SK-N-SH treated with all-trans-retinoic acid at 6 μM for 48 hours (cell line): ENCODE measurements around the gene UBXN4.

ENCODE experiments used
- ATAC-seq: fragments of 200-7000 bp; cut with Tn5 transposase; 3 replicates; pipeline ENCODE4 v1.9.1; 2020; ENCODE audit warnings: mild to moderate bottlenecking, moderate library complexity
- ARNTL ChIP-seq: fragments of 450-650 bp; formaldehyde crosslinking; IDR thresholded peaks from 2 replicates; pipeline ENCODE4 v1.5.0; 2020; ENCODE audit warnings: low read depth, mild to moderate bottlenecking, moderate library complexity, borderline replicate concordance
- BACH2 ChIP-seq: fragments of 250-450 bp; sonication (Bioruptor Pico); IDR thresholded peaks from 2 replicates; pipeline ENCODE4 v1.9.0; 2021; ENCODE audit warnings: mild to moderate bottlenecking, borderline replicate concordance
- CREB5 ChIP-seq: fragments of 250-450 bp; sonication (Bioruptor Pico); IDR thresholded peaks from 2 replicates; pipeline ENCODE4 v1.5.1; 2020; ENCODE audit warnings: low read depth, mild to moderate bottlenecking, moderate library complexity
- CSRNP3 ChIP-seq: fragments of 250-450 bp; sonication (Bioruptor Pico); IDR thresholded peaks from 2 replicates; pipeline ENCODE4 v1.5.1; 2021; ENCODE audit warnings: mild to moderate bottlenecking, moderate library complexity
- GLIS3 ChIP-seq: fragments of 250-450 bp; sonication (Bioruptor Pico); IDR thresholded peaks from 2 replicates; pipeline ENCODE4 v1.5.0; 2020; ENCODE audit warnings: mild to moderate bottlenecking, moderate library complexity
- OSR1 ChIP-seq: fragments of 250-450 bp; sonication (Bioruptor Pico); IDR thresholded peaks from 2 replicates; pipeline ENCODE4 v1.8.0; 2022; ENCODE audit warnings: moderate library complexity, mild to moderate bottlenecking, inconsistent platforms
- PATZ1 ChIP-seq: fragments of 250-450 bp; sonication (Bioruptor Pico); IDR thresholded peaks from 2 replicates; pipeline ENCODE4 v1.8.0; 2020; ENCODE audit warnings: mild to moderate bottlenecking, moderate library complexity, borderline replicate concordance
- POU6F1 ChIP-seq: fragments of 250-450 bp; sonication (Bioruptor Pico); IDR thresholded peaks from 2 replicates; pipeline ENCODE4 v1.8.0; 2021; ENCODE audit warnings: low read depth, mild to moderate bottlenecking, moderate library complexity, borderline replicate concordance
- PPARA ChIP-seq: fragments of 250-450 bp; sonication (Bioruptor Pico); IDR thresholded peaks from 2 replicates; pipeline ENCODE4 v1.5.0; 2020; ENCODE audit warnings: mild to moderate bottlenecking, borderline replicate concordance
- RARB ChIP-seq: fragments of 250-450 bp; sonication (Bioruptor Pico); IDR thresholded peaks from 2 replicates; pipeline ENCODE4 v1.8.0; 2021; ENCODE audit warnings: mild to moderate bottlenecking, moderate library complexity
- SNAI2 ChIP-seq: fragments of 250-450 bp; sonication (Bioruptor Pico); IDR thresholded peaks from 2 replicates; pipeline ENCODE4 v1.5.0; 2020; ENCODE audit warnings: mild to moderate bottlenecking, moderate library complexity
- TOX ChIP-seq: fragments of 250-450 bp; sonication (Bioruptor Pico); IDR thresholded peaks from 2 replicates; pipeline ENCODE4 v1.8.0; 2021; ENCODE audit warnings: mild to moderate bottlenecking, moderate library complexity, borderline replicate concordance
- TSHZ2 ChIP-seq: fragments of 250-450 bp; sonication (Bioruptor Pico); IDR thresholded peaks from 2 replicates; pipeline ENCODE4 v1.5.0; 2020; ENCODE audit warnings: mild to moderate bottlenecking, moderate library complexity
- ZNF565 ChIP-seq: fragments of 450-650 bp; formaldehyde crosslinking; conservative IDR thresholded peaks from 2 replicates; pipeline ENCODE4 v1.5.0; 2020; ENCODE audit warnings: low read depth, mild to moderate bottlenecking, moderate library complexity

Gene UBXN4

GRCh38 chr2:135821190-135821589, 79.5 kb downstream of the UBXN4 start:
- no peak for ATAC-seq
- TF ChIP-seq RARB (CRISPR knock-in tag), result no peak
- no peak for TF ChIP-seq PATZ1 (CRISPR knock-in tag)
- no peak for TF ChIP-seq TSHZ2 (CRISPR knock-in tag)
- TF ChIP-seq PPARA (CRISPR knock-in tag), result no peak
- no peak for TF ChIP-seq CSRNP3
- no peak for TF ChIP-seq BACH2 (CRISPR knock-in tag)
- TF ChIP-seq CREB5, result no peak
- no peak for TF ChIP-seq OSR1 (CRISPR knock-in tag)
- no peak for TF ChIP-seq POU6F1 (CRISPR knock-in tag)
- no peak for TF ChIP-seq TOX (CRISPR knock-in tag)

GRCh38 chr2:135822855-135823254, 81.2 kb downstream of the UBXN4 start:
- no peak for ATAC-seq
- TF ChIP-seq SNAI2 (CRISPR knock-in tag), result no peak
- no peak for TF ChIP-seq RARB (CRISPR knock-in tag)
- TF ChIP-seq CSRNP3, result no peak
- TF ChIP-seq PATZ1 (CRISPR knock-in tag), result no peak
- no peak for TF ChIP-seq GLIS3 (CRISPR knock-in tag)
- TF ChIP-seq, all 23 proteins: peak for 0

- TF ChIP-seq CSRNP3 (no peak), ZNF565 (CRISPR knock-in tag) (no peak), ARNTL (CRISPR knock-in tag) (no peak)
- 0 out of 3 replicates have a peak, but pooled peaks have one; percentile 16 for ATAC-seq
These were observed 83.5 kb downstream of the UBXN4 start for GRCh38 chr2:135825131-135825530.
